ENCODE data around the gene NDOR1.

Gene NDOR1

DNA sequence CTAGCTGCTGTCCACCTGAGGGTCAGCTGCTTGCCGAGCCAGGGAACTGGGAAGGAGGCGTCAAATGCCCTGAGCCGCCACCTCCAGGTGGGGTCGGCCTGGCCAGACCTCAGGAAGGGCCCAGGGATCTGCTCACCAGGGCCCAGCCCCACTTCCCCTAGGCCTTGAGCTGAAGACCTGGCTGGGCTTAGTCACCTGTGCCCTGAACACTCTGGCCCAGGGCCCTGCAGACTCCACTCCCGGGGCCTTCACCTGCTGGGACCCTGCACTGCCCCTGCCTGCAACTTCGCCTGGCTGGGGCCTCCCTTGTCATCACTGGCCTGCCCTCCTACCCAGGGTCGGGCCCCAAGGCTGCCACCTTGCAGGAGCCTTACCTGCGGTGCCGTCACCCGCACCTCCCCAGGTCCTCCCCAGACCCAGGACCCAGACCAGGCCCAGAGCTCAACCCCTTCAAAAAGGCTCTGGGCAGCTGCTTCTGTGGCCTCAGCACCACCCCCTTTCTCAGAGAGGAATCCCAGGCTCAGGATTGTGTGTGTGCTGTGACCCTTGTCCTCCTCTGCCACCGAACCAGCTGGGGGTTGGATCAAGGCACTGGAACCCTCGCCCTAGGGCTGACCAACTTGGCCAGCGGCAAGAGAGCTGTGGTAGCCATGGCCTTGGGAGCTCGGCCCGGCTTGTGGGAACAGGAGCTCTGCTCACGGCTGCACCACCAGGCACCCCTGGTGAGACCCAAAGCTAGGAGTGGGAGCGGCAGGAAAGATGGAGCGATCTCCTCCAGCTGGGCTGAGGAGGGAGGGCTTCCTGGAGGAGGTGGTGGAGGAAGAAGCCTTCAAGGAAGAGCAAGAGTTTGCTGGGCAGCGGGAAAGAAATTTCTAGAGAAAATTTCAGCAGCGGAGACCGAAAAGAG is 48.5 kb downstream of the NDOR1 start:
- Histone ChIP-seq H3K27me3 (ENCODE audit: control insufficient read depth, low read length) (no peaks in the 10 kb centered on the region), H3K4me2 (ENCODE audit: low read length) (peak overlapping the region; percentile 97), H3K36me3 (ENCODE audit: control insufficient read depth, low read length) (peaks cover 32% of the 10 kb centered on the region), H3K9me3 (ENCODE audit: control insufficient read depth, insufficient read depth, low read length) (no peaks in the 10 kb centered on the region), H3K9me2 (replicated peaks; ENCODE audit: control insufficient read depth, low read length) (no peaks in the 10 kb centered on the region), H3K4me1 (ENCODE audit: control insufficient read depth, low read length) (peaks cover 48% of the 10 kb centered on the region), H4K20me1 (ENCODE audit: control insufficient read depth, insufficient read depth, low read depth, low read length) (no peaks in the 10 kb centered on the region), H3K27ac (ENCODE audit: low read depth, low read length) (no peak overlapping the region), H3F3A (ENCODE audit: control insufficient read depth, insufficient read depth) (no peaks in the 10 kb centered on the region), H3K79me2 (ENCODE audit: control insufficient read depth, low read length) (peaks cover 26% of the 10 kb centered on the region), H3K4me3 (ENCODE audit: low read length) (peak overlapping the region; percentile 78)
- TF ChIP-seq, protein P1, sequence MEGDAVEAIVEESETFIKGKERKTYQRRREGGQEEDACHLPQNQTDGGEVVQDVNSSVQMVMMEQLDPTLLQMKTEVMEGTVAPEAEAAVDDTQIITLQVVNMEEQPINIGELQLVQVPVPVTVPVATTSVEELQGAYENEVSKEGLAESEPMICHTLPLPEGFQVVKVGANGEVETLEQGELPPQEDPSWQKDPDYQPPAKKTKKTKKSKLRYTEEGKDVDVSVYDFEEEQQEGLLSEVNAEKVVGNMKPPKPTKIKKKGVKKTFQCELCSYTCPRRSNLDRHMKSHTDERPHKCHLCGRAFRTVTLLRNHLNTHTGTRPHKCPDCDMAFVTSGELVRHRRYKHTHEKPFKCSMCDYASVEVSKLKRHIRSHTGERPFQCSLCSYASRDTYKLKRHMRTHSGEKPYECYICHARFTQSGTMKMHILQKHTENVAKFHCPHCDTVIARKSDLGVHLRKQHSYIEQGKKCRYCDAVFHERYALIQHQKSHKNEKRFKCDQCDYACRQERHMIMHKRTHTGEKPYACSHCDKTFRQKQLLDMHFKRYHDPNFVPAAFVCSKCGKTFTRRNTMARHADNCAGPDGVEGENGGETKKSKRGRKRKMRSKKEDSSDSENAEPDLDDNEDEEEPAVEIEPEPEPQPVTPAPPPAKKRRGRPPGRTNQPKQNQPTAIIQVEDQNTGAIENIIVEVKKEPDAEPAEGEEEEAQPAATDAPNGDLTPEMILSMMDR (IDR thresholded peaks at IDR 0.05; ENCODE audit: low read depth, low read length, poor library complexity, severe bottlenecking) = no peak
- TF ChIP-seq EZH2phosphoT487 (IDR thresholded peaks at IDR 0.05; ENCODE audit: borderline replicate concordance, low read length) = no peak

DNA sequence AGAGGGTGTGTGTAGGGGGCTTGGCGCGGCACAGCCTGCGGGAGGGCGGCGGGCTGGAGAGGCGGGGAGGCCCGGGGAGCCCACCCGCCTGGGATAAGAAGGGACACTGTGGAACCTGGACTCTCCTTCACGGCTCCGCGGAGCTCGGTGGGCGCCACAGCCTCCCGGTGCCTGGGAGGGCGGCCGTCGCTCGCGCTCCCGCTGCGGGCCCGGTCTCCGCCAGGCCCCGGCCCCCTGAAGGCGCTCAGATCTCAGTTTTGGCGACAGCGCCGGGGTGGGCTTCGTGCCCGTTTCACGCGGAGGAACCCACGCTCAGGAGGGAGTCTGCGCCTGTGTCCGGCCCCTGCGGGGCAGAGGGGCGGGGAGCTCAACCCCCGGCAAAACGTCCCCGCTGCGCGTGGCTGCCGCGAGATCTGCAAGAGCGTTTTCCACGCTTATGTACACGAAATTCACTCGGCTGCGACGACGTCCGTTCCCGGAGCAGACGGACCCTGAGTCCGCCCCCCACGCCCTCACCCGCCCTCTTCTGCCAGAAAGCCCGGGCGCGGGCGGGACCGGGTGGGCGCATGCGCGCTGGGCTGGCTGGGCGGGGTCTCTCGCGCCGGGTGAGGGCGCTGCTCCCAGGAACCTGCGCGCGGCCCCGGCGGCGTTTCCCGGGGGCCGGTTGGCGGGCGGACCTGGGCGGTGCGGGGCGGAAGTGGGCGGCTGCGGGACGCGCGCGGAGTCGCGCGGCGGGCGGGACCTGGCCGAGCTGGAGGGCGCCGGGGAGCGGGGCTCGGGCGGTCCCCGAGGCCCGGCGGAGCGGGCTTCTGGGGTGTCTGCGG is 49.3 kb downstream of the NDOR1 start, which contains the start of gene NELFB:
Gene NELFB, plus strand, starts transcription at position 704 of the 824 bp plus-strand sequence.
- peak within 1 kb of the TSS; percentile 86 for H3K4me3 ChIP-seq (ENCODE audit: low read length)
- TF ChIP-seq, protein P1 (IDR thresholded peaks at IDR 0.05; ENCODE audit: low read depth, low read length, poor library complexity, severe bottlenecking) = no peak
- TF ChIP-seq EZH2phosphoT487 (IDR thresholded peaks at IDR 0.05; ENCODE audit: borderline replicate concordance, low read length) = no peak
- H3K79me2 ChIP-seq (ENCODE audit: control insufficient read depth, low read length) = peaks cover 30% of the 10 kb centered on the region
- H3K4me1 ChIP-seq (ENCODE audit: control insufficient read depth, low read length) = peaks cover 48% of the 10 kb centered on the region
- peaks cover 36% of the 10 kb centered on the region for H3K36me3 ChIP-seq (ENCODE audit: control insufficient read depth, low read length)
- no peaks in the 10 kb centered on the region for H3F3A ChIP-seq (ENCODE audit: control insufficient read depth, insufficient read depth)
- H4K20me1 ChIP-seq (ENCODE audit: control insufficient read depth, insufficient read depth, low read depth, low read length) = no peaks in the 10 kb centered on the region
- peak within 1 kb of the TSS; percentile 97 for H3K4me2 ChIP-seq (ENCODE audit: low read length)
- H3K27ac ChIP-seq (ENCODE audit: low read depth, low read length) = peak within 1 kb of the TSS; percentile 63
- H3K9me2 ChIP-seq (replicated peaks; ENCODE audit: control insufficient read depth, low read length) = no peaks in the 10 kb centered on the region
- H3K27me3 ChIP-seq (ENCODE audit: control insufficient read depth, low read length) = no peaks in the 10 kb centered on the region
- H3K9me3 ChIP-seq (ENCODE audit: control insufficient read depth, insufficient read depth, low read length) = no peaks in the 10 kb centered on the region

DNA sequence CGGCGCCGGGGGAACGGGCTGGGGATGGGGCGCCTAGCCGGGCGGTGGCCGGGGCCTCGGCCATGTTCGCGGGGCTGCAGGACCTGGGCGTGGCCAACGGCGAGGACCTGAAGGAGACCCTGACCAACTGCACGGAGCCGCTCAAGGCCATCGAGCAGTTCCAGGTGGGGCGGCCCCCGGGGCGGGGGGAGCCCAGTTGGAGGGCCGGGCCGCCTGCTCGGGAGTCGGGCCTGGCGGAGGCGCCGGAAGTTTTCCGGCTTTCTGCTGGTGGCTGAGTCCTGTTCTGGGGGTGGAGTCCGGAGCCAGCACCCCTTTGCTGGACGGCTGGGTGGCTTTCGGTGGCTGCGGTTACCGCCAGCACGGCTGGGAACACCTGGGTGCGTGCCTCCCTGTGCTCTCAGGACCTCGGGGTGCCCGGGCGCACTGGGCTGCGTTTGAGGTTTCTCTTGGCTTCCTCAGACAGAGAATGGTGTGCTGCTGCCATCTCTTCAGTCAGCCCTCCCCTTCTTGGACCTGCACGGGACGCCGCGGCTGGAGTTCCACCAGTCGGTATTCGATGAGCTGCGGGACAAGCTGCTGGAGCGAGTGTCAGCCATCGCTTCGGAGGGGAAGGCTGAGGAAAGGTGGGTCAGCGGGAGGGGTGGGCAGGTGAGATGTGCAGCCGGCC is 50.1 kb downstream of the NDOR1 start:
- Histone ChIP-seq H3K4me1 (ENCODE audit: control insufficient read depth, low read length) (peaks cover 48% of the 10 kb centered on the region), H3K4me2 (ENCODE audit: low read length) (peak overlapping the region; percentile 93), H3K4me3 (ENCODE audit: low read length) (peak overlapping the region; percentile 86), H4K20me1 (ENCODE audit: control insufficient read depth, insufficient read depth, low read depth, low read length) (no peaks in the 10 kb centered on the region), H3F3A (ENCODE audit: control insufficient read depth, insufficient read depth) (no peaks in the 10 kb centered on the region), H3K27me3 (ENCODE audit: control insufficient read depth, low read length) (no peaks in the 10 kb centered on the region), H3K9me2 (replicated peaks; ENCODE audit: control insufficient read depth, low read length) (no peaks in the 10 kb centered on the region), H3K36me3 (ENCODE audit: control insufficient read depth, low read length) (peaks cover 36% of the 10 kb centered on the region), H3K27ac (ENCODE audit: low read depth, low read length) (peak overlapping the region; percentile 63), H3K9me3 (ENCODE audit: control insufficient read depth, insufficient read depth, low read length) (no peaks in the 10 kb centered on the region), H3K79me2 (ENCODE audit: control insufficient read depth, low read length) (peaks cover 30% of the 10 kb centered on the region)
- TF ChIP-seq, protein P1 (IDR thresholded peaks at IDR 0.05; ENCODE audit: low read depth, low read length, poor library complexity, severe bottlenecking) = no peak
- TF ChIP-seq EZH2phosphoT487 (IDR thresholded peaks at IDR 0.05; ENCODE audit: borderline replicate concordance, low read length) = no peak
